Adrenal gland (tissue), 12 donors: Measurements from ENCODE around the gene CAND2. TPM values are rescaled to one million over a fixed set of nuclear protein-coding genes. Genes with fewer than 3 reads are reported as not detected.
"Not testable (repeated sequence)": the region's sequence is repeated elsewhere in the genome, so short reads cannot be mapped to it uniquely, and the experiment has no call there.

Experiments used
- DNase-seq, 7 donors: peaks; one replicate each; pipeline ENCODE4 v3.0.0-alpha.2; 2019 to 2020
- H3K27ac ChIP-seq, 5 donors: fragments of 200-600 bp; sonication (generic) in 4 of 5; 1 replicate in 3 of 5; 2 replicates in 2 of 5; pipeline versions ENCODE4 v1.5.1 to v1.8.0; 2016 to 2020; ENCODE audit warnings: mild to moderate bottlenecking in 1 of 5
- H3K27me3 ChIP-seq: fragments of 200-600 bp; 2 replicates; pipeline ENCODE4 v1.8.0; 2021
- H3K36me3 ChIP-seq, 2 donors: fragments of 200-600 bp; replicated peaks in 1 of 2; 1 replicate in 1 of 2; 2 replicates in 1 of 2; pipeline versions ENCODE4 v1.5.1 to v1.8.0; 2018 to 2022
- H3K4me1 ChIP-seq, 2 donors: fragments of 200-600 bp; replicated peaks in 1 of 2; 1 replicate in 1 of 2; 2 replicates in 1 of 2; pipeline versions ENCODE4 v1.5.1 to v1.8.0; 2018 to 2021
- H3K4me3 ChIP-seq, 4 donors: fragments of 200-600 bp; sonication (generic) in 3 of 4; one replicate each; pipeline ENCODE4 v1.5.1; 2016 to 2018
- H3K9me3 ChIP-seq, 3 donors: fragments of 200-600 bp; sonication (generic) in 1 of 3; replicated peaks in 1 of 3; 1 replicate in 2 of 3; 2 replicates in 1 of 3; pipeline versions ENCODE4 v1.5.1 to v1.8.0; 2016 to 2021
- CTCF ChIP-seq, 6 experiments: fragments of 450-650 bp in 4 of 6; fragments of 200-600 bp in 2 of 6; sonication (generic) in 1 of 6; IDR thresholded peaks; 1 replicate in 5 of 6; 2 replicates in 1 of 6; pipeline versions ENCODE4 v1.5.1 to v1.8.0; 2016 to 2021; ENCODE audit warnings: antibody characterized with exemption in 6 of 6, mild to moderate bottlenecking in 2 of 6, moderate library complexity in 1 of 6
- POLR2A ChIP-seq, 2 donors: fragments of 450-650 bp; IDR thresholded peaks; one replicate each; pipeline ENCODE4 v1.6.1; 2017; ENCODE audit warnings: antibody characterized with exemption in 2 of 2, mild to moderate bottlenecking in 2 of 2, moderate library complexity in 1 of 2
- WGBS, 4 donors: extraction: QIAGEN DNeasy Blood & Tissue Kit in 2 of 4; methylation state at CpG; one replicate each; pipeline versions ENCODE4 v1.1.5 to v1.1.7; 2013 to 2017; 5-methylcytosine and 5-hydroxymethylcytosine counted together
- intact Hi-C, 2 donors: fragments of 100-400 bp; cut with DNase I; formaldehyde crosslinking; loops; one replicate each; pipeline versions ENCODE4 v1.14.1 to v1.15.0; 2022 to 2023
- polyA plus RNA-seq, 3 donors: library from polyadenylated mRNA; stranded (reverse); fragments of 200-250 nt in 2 of 3; fragments of 350-450 nt in 1 of 3; fragmentation: Illumina TruSeq in 1 of 3; extraction: RNeasy Lipid Tissue Mini Kit (QIAGEN cat#74804) in 1 of 3; gene quantifications; one replicate each; pipeline ENCODE4 v1.2.3, GENCODE V29; 2013 to 2014
- total RNA-seq, 9 donors: library from RNA; depleted of rRNA in 4 of 9; stranded (reverse); fragments of >200 nt in 4 of 9; fragments of 120-200 nt in 1 of 9; fragmentation: NEBNext Ultra II Directional in 1 of 9; extraction: Animal tissue kit (Norgen Biotek cat#: 25700) in 1 of 9; gene quantifications; one replicate each; pipeline versions ENCODE4 v1.1.0 to v1.2.4, GENCODE V29; 2013 to 2023
- donor health status: healthy with polysubstance abuse.
- donor health status: Bipolar disorder and iron deficiency.
- donor health status: DM: yes; HTN: yes; CAD: no.
- donor health status: DM: no; HTN: no; CAD: no.
- donor health status: DM: no; HTN: no; CAD: no.
- donor health status: DM: yes; HTN: yes; CAD: no.

Gene CAND2
- total and polyA plus RNA-seq, 12 donors, result 1.1 to 17.9 (median 7.6) TPM

GRCh38 chr3:12875857-12876836 lies 79.7 kb downstream of the CAND2 start:
- Histone ChIP-seq H3K4me3 (peak overlapping the region in 1 of 4 donors; percentile 35), H3K9me3 (no peaks in the 10 kb centered on the region), H3K27me3 (no peaks in the 10 kb centered on the region), H3K27ac (no peak overlapping the region), H3K36me3 (no peaks in the 10 kb centered on the region), H3K4me1 (peaks cover 8 to 27% of the 10 kb centered on the region in 2 donors)
- TF ChIP-seq CTCF (IDR thresholded peaks at IDR 0.05) (peak in 3 of 6 experiments; percentile 7 to 26 (median 24)), POLR2A (IDR thresholded peaks at IDR 0.05) (no peak)
- peak in 6 of 7 donors; percentile 48 to 78 (median 66) for DNase-seq
- WGBS, 4 donors, result 27 to 29% (median 28%) methylated on average over 19 to 60 of the region's 60 CpGs; no CpG with 5 or more reads in 1 of the 4 donors
- intact Hi-C loops, result no loop called here

- Histone ChIP-seq H3K4me1 (peaks cover 8 to 27% of the 10 kb centered on the region in 2 donors), H3K27ac (no peak overlapping the region), H3K4me3 (no peak overlapping the region), H3K36me3 (no peaks in the 10 kb centered on the region), H3K9me3 (no peaks in the 10 kb centered on the region), H3K27me3 (no peaks in the 10 kb centered on the region)
- intact Hi-C loops, result no loop called here
- TF ChIP-seq POLR2A (IDR thresholded peaks at IDR 0.05), result no peak
- no peak for TF ChIP-seq CTCF (IDR thresholded peaks at IDR 0.05)
- 87 to 93% (median 90%) methylated on average over 5 to 7 of the region's 7 CpGs for WGBS, 4 donors
- DNase-seq, result no peak
These were observed 80.6 kb downstream of the CAND2 start for GRCh38 chr3:12877040-12877439.

- no peak for DNase-seq
- no peaks in the 10 kb centered on the region for H3K9me3 ChIP-seq
- intact Hi-C loops, result no loop called here
- peak overlapping the region in 2 of 5 donors; percentile 11 to 35 for H3K27ac ChIP-seq
- TF ChIP-seq CTCF (IDR thresholded peaks at IDR 0.05), result no peak
- TF ChIP-seq POLR2A (IDR thresholded peaks at IDR 0.05), result no peak
- peaks cover 8 to 27% of the 10 kb centered on the region in 2 donors for H3K4me1 ChIP-seq
- no peak overlapping the region for H3K4me3 ChIP-seq
- no peaks in the 10 kb centered on the region for H3K27me3 ChIP-seq
- no peaks in the 10 kb centered on the region for H3K36me3 ChIP-seq
- 83 to 100% (median 85%) methylated on average over 1 to 2 of the region's 2 CpGs; no CpG with 5 or more reads in 1 of the 4 donors for WGBS, 4 donors
These were observed 81.7 kb downstream of the CAND2 start for GRCh38 chr3:12878141-12878574.

- intact Hi-C loops, DNase-seq, H3K4me3 ChIP-seq, H3K9me3 ChIP-seq, H3K36me3 ChIP-seq, H3K27me3 ChIP-seq: not testable (repeated sequence)
- peaks cover 8 to 27% of the 10 kb centered on the region in 2 donors for H3K4me1 ChIP-seq
- peak overlapping the region in 1 of 5 donors; percentile 35 for H3K27ac ChIP-seq
- 42 to 52% (median 46%) methylated on average over 2 of the region's 2 CpGs for WGBS, 4 donors
These were observed 82.3 kb downstream of the CAND2 start for GRCh38 chr3:12878758-12879157.
